HUDEP-2 (cell line): ENCODE data around the gene FN3K.
"Not testable (repeated sequence)": the region's sequence is repeated elsewhere in the genome, so short reads cannot be mapped to it uniquely, and the experiment has no call there.

Experiments
- DNase-seq, 76 experiments: peaks; one replicate each; lab custom pipeline; 2025; ENCODE audit not compliant: unreplicated experiment in 76 of 76; lab: John Stamatoyannopoulos, UW

The FN3K gene

DNA sequence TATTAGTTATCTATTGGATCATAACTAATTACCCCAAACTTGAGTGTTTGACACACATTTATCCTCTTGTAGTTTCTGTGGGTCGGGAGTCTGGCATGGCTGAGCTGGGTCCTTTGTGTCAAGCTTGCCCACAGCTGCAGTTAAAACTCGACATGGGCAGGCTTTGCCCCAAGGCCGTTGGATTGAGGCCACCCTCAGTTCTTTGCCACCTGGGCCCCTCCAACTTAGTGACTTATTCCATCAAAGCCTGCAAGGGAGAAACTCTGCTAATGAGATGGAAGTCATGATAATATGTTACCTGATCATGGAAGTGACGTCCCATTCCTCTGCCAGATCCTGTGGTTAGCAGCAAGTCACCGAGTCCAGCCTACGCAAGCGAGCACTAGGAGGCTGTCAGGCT, 33.6 kb downstream of the FN3K start:
- DNase-seq: no peak

DNA sequence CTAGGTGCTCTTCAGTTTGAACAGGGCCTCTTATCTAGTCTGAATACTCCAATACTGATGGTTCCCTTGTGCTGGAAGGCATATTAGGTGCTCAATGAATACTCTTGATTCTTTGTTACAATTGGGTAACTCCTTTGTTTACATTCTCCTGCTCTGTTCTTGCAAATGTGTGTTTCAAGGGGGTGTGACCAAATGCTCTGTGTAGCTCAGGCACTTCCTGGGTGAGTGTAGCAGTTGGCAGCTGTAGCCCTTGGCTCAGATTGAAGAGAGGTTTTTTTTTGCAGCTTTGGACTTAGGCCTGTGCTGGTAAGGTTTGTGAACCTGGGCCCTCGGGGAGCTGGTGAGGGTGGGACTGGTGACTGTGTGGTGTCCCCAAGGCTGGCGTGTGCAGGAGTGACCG, 36.6 kb downstream of the FN3K start:
- no peak for DNase-seq

DNA sequence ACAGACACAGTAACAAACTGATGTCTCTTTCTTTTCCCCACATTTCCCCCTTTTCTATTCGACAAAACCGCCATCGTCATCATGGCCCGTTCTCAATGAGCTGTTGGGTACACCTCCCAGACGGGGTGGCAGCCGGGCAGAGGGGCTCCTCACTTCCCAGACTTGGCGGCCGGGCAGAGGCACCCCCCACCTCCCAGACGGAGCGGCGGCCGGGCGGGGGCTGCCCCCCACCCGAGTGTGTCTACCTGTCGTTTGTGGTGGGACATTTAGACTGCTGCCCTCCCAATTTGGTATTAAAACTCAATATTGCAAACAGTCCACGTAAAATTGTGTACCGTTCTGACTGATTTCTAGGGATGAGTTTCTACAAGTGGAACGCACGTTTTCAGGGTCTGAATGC, 39.0 kb downstream of the FN3K start:
- not testable (repeated sequence) for DNase-seq

DNA sequence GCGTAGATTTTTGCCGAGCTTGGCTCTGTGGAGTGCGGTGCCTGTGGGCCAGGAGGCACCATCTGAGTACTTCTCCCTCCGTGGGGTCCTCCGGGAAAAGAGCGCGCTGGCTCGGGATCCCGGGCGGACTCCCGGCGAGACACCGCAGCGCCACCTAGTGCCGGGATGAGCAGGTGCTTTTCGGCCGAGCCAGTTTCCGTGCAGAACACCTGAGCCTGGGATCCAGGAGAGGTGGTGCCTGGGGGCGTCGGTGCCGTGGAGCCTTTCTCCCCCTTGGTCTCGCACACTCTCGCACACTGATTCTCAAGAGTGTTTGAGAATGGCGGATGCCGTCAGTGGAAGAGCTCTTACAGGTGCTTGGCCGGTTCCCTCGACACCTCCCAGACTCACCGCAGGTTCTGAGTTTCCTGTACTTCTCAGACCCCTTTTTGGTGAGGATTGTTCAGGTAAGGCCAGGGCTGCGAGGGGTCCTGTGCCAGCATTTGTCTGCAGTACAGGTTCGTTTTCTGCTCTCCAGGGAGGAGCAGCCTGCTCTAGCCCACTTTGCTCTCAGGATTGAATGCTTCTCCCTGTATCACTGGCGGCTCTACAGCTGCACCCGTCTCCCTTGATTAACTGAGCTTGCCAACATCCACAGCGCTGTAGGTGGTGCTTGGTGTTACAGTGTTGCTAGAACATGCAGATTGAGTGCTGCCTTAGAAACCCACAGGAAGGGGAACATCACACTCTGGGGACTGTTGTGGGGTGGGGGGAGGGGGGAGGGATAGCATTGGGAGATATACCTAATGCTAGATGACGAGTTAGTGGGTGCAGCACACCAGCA, 39.8 kb downstream of the FN3K start:
- peak in 15 of 76 experiments; percentile 7 to 41 (median 12) for DNase-seq

DNA sequence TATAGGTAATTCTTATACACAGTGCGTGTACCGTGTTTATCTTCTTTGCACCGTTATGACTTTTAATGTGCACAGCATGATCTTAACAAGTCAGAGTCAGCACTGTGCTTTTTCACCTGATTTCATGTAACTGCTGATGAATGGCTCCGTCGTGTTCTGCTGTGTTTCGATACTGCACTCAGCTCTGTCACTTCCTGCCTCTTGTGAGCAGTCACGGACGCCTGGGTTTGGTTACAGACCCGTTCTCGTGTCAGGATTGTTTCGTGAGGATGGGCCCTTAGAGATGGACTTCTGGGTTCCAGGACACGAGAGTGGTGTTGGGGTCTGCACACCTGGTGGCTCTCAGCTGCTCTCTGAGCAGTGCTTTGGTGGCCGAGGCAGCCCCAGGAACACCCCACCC, 41.0 kb downstream of the FN3K start:
- no peak for DNase-seq

DNA sequence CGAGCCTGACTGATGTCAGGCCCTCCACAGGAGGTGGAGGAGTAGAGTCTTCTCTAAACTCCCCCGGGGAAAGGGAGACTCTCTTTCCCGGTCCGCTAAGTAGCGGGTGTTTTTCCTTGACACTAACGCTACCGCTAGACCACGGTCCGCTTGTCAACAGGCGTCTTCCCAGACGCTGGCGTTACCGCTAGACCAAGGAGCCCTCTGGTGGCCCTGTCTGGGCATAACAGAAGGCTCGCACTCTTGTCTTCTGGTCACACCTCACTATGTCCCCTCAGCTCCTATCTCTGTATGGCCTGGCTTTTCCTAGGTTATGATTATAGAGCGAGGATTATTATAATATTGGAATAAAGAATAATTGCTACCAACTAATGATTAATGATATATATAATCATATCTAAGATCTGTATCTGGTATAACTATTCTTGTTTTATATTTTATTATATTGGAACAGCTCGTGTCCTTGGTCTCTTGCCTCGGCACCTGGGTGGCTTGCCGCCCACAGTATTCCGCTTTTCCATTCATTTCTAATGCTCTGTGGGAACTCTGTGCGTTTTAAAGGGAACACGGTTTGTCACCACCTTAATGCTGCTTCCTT, 42.5 kb downstream of the FN3K start:
- DNase-seq: not testable (repeated sequence)

DNA sequence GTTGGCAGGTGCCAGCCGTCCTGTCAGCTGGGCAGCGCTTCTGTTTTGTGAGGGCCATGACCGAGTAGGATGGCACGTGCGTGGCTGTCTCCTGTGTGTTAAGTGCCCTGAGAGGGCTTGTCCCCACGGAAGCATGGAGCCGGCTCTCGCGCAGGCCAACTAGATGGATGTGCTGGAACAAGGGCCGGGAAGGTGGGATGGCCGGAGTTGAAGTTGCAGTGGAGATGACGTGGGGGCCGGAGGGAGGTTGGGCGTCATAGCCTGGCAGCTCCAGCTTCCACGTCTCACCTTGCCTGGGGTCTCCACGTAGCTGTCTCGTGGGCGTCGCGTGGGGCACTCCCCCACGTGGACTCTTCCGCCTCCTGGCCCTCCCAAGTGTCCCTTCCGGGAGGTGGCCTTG, 44.1 kb downstream of the FN3K start:
- DNase-seq: no peak

DNA sequence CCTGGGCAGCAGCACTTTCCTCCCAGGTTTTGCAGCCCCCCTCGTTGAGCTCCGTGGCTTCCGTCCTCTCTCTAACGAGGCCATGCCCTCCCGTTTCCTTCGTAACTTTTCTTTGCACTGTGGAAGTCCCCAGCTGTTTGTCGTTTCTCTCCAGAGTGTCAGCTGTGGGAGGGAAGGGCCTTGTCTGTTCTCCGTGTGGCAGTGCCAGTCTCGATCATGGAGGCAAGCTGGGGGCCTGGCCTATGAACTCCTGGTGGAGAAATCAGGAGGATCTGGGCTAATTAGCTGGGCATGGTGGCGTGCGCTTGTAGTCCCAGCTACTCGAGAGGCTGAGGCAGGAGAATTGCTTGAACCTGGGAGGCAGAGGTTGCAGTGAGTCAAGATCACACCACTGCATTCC, 44.8 kb downstream of the FN3K start:
- no peak for DNase-seq

DNA sequence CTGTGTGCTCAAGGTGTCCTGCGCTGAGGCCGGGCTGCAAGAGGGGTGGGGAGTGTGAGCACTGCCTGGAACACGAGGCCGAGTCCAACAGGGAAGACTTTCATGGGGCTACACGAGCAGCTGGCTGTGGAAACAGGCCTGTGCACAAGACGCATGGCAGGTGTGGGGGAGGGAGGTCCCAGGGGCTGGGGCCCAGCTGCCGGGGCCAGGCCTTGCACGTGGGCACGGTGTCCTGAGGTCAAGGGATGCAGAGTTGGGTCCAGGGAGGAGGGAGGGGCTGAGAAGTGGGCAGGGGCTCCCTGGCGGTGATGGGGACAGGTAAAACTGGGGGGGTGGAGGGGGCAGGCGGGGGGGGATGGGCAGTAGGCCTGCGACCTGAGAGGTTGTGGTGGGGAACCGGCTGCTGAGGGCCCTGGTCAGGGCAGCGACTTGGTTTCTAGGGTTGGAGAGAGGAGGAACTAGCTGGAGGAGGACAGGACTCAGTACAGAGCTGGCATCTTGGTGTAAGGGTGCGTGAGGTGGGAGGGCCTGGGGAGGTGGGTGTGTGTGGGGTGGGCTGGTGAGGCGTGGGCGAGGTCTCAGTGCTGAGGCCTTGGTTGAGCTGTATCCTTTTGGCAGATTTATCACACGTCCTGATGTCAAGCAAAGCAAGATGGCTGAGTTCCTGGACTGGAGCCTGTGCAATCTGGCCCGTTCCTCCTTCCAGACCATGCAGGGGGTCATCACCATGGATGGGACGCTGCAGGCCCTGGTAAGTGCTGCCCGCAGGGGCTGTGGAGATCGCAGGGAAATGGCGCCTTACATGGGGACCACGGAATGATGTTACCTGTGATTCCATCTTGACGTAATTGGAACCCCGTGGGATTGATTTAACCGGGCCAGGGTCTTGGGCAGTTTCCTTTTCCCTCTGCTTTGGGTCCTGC, 45.8 kb downstream of the FN3K start:
- no peak for DNase-seq

DNA sequence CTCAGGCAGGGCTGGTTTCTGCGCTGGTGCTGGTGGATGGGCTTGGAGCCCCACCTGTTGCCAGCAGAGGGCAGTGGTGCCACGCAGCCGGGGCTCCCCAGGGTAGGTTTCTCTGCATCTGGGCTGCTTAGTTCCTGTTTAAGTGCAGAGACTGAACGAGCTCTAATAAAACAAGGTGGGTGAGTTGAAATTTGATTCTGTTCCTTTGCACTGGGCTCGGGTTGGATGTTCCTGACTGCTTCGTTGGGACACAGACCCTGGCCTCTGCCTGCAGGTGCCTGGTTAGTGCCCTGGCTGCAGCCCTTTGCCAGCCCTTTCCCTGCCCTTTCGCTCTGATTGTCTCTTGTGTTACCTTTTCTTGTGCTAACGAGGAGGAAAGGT, 46.5 kb downstream of the FN3K start:
- DNase-seq: peak in 63 of 76 experiments; percentile 5 to 78 (median 51)

DNA sequence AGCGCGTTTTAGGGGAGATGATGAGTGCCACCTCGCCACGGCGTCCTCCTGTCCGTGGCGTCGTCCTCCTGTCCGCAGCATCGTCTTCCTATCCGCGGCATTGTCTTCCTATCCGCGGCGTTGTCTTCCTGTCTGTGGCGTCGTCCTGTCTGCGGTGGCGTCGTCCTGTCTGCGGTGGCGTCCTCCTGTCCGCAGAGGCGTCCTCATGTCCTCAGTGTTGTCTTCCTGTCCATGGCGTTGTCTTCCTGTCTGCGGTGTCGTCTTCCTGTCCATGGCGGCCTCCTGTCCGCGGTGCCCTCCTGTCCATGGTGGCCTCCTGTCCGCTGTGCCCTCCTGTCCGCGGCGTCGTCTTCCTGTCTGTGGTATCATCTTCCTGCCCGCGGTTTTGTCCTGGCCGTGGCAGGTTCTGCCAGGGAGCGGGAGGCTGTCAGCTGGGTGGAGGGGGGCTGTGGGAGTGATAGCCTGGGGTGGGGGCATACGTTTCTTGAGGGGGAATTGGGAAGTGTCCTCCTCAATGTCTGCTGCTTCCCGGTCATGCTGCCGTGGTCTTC, 47.3 kb downstream of the FN3K start:
- DNase-seq: no peak

DNA sequence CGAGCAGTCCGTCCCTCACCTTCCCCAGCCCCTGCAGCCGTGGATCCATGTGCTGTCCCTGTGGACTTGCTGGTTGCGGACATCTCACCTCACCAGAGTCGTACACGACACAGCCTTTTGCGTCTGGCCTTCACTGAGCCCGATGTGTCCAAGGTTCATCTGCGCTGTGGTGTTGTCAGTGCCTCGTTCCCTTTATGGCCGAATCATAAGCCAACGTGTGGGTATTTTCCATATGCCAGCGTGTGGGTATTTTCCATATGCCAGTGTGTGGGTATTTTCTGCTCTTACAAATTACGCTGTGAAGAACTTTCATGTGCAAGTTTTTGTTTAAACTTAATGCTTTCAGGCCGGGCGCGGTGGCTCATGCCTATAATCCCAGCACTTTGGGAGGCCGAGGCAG, 48.1 kb downstream of the FN3K start:
- DNase-seq: no peak

DNA sequence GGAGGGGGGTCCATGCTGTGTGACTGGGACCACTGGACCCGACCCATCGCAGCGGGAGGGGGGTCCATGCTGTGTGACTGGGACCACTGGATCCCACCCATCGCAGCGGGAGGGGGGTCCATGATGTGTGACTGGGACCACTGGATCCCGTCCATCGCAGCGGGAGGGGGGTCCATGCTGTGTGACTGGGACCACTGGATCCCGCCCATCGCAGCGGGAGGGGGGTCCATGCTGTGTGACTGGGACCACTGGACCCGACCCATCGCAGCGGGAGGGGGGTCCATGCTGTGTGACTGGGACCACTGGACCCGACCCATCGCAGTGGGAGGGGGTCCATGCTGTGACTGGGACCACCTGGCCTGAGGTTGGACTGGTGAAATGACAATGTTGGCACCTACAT, 50.2 kb downstream of the FN3K start:
- DNase-seq: not testable (repeated sequence)

DNA sequence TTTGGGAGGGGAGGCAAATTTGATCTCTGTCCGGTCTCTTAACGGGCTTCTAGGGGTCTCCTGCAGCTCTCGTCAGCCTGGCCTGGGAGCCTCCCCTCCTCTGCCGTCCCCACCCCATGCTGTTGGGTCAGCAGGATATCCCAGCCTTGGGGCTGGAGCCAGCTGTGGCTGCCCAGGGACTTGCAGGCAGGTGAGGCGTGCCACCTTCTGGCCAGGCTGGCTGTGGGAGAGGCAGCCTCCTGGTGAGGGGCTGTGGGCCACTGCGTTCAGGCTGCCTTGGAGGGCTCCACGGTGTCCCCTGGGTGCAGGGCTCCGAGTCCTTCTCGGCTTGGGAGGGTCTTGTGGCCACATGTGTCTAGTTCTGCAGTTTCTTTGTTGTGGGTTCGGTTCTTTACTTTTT, 51.0 kb downstream of the FN3K start:
- DNase-seq: no peak

DNA sequence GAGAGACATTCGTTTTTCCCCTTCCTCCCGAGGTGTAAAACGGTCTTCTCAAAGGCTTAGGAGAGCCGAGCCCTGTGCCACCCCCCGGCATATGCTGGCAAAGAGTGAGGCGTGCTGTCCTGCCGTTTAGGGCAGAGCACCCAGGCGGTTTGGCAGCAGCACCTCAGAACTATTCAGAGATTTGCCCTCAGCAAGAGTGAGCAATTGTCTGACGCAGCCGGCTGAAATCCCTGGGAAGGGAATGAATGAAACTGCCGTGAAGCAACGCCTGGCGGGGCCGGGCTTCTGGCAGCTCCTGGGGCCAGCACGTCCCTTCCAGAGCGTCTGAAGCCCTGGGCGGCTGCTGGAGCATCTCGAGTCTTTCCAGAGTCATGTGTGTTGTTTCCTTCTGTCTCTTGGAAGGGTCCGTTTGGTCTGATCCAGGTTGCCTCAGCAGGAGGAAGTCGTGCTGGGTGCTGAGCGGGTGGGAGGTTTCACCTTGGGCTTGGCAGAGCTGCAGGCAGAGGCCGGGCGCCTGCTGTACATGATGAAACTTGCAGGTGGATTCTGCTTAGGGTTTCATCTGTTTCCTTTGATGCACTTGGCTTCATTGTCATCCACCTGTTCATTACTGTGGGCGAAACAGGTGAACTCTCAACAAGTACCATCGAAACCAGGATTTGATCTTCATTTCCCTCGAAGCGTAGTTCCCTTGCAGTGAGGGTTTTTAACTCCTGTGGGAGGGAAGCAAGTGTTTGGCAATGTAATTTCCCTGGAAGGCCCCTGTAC, 51.9 kb downstream of the FN3K start:
- no peak for DNase-seq

DNA sequence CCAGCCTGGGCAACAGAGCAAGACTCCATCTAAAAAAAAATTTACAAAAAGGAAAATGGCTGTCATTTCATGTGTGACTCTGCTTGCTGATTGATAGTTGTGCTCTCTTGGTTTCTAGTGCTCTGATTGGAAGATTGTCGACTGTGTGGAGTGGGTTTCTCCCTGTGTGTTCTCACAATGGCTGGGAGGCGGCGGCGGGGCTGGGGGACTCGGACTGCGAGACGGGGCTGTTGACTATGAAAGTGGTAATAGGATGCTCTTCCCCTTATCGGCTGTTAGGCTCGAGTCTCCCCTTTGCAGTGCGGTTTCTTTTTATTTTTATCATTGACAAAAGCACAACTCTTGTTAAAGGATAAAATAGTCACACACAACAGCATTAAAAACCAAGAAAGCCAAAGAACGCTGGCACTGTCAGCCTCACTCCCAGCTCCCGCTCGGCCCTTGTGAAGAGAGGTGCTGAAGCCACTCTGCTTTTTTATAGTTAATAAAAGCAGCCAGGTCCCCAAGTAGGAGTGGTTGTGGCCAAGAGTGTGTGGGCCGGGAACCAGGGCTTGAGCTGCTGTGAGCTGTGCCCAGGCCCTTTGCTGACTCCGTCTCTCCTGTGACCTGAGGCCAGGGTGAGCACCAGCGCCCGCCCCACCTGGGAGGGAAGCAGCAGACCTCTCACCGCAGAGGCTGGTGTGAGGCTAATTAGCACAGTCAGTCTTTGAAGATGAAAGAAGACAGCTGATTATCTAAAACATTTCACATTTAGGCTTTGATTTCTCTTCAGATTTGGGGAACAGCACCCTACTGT, 53.0 kb downstream of the FN3K start:
- DNase-seq: no peak

DNA sequence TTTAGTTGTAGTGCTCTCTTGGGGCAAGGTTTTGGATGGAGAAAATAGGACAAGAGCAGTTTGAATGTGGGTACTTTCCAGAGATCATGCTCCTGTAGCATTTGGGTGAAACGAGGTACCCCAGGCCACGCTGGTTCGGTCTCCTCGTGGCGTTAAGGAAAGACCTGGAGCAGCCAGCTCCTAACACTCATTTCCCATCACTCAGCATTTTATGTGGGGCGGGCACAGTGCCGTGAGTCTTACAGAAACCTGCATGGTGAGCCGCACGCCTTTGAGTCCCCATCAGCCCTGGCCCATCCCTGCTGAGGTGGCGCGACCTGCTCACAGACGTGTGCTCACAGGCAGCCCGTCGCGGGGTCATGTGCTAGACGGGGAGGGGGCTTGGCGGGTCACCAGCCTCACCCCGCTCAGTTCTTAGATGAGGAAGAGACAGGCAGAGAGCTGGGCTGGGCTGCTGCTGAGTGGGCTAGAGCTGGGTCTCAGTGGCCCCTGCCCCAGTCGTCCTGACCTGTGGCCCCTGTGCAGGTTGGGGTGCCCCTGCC, 53.7 kb downstream of the FN3K start:
- no peak for DNase-seq

DNA sequence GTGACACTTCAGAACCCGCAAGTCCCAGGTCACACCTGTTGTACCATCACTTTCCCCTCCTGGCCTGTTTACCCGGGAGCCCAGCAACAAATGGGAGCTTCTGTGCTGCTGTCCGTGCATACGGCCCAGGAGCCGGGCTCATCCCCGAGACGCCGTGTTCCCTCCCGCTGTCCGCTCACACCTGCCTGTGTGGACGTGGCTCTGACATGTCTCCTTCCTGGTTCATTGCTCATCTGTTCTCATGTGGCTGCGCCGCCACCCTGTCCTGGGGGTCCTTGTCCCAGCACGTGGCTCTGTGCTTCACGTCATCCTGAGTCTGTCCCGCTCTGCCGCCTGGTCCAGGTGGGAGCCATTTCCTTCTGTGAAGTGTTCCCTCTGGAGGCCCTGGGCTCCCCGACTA, 54.4 kb downstream of the FN3K start:
- DNase-seq: no peak

DNA sequence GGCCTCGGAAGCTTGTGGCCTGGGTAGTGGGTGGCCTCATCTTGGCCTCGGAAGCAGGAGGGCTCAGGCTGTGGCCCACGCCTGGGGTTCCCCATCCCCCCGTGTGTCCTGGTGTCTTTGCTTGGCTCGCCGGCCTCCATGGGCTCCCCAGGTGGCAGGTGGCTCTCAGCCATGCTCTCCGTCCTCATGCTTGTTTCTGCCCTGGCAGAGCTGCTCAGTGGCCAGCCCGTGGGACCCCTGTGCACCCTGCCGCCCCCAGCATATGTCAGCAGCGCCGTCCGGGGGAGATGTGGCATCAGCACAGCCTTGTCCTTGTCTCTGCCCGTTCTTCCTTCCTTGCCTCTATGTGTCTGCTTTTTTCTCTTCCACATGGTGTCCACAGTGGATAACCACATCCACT, 55.0 kb downstream of the FN3K start:
- DNase-seq: no peak
